Activated naive CD4-positive, alpha-beta T cell treated with Interleukin-2 at 50 U/mL for 16 hours (primary cell): Measurements from ENCODE around the gene DNHD1.

Source experiments
- DNase-seq: peaks from one replicate; pipeline ENCODE4 v3.0.0-alpha.2; 2020

Gene DNHD1

DNA sequence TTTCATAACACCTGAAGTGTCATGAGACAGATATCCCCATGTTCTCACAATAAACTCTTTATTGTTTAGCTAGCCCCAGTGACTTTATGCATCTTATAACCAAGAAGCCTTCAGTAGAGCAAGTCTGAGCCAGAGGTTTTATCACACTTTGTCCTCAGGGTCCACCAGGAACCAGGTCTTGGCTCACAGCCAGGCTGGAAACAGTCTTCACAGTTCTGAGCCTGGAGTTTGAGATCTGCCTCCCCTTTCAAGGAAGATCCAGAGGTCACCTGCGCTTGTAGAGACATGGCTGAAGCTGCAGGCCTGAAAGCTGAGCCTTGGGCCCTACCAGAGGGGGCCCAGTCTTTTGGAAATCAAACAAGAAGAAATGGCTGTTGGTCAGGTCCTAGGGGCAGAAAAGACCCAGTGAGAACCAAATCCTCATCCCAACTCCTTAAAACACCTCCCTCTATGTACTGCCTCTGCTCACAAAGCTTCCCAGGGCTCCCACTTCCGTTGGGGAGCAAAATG lies 102.9 kb downstream of the DNHD1 start:
- DNase-seq, result no peak

- no peak for DNase-seq
Observed at GRCh38 chr11:6601041-6601461, 104.0 kb downstream of the DNHD1 start.

- DNase-seq, result no peak
Observed at GRCh38 chr11:6602096-6602940, 105.2 kb downstream of the DNHD1 start.

DNA sequence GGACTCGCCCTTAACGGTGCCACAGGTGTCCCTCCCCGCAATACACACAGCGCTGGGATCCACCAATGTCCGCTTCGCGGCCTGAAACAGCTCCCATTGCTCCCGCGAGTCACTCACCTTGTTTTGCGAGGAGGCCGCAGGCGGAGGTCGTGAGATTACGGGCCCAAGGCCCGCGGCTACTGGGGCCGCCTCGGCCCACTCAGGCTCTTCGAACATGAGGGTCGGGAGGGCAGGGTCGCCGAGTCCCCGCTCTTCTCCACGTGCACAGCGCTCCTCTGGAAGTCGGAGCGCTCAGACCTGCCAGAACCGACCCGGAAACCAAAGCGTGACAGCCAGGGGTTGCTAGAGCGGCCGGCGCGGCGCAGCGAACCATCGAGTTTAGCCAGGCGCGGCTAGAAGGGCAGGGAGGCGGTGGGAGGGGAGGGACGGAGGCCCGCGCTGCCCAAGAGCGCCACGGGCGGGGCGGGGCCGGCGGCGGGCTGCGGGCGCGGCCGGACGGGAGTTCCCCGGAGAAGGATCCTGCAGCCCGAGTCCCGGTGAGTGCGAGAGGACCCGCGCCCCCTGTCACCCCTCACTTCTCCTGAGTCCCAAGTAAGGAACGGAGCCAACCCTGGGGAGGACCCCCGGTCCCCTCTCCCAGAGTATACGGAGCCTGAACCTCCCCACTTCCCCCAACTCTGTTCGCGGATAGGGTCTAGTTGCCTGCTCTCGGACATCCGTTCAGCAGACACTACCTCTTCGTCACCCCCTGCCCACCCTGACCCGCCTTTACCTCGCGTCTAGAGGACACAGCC lies 106.4 kb downstream of the DNHD1 start, which contains the start of the genes ILK and RRP8:
Gene ILK (plus strand): TSS at position 488 of the 794 bp plus-strand sequence. CDS start 498 bp downstream, outside the sequence.
Gene RRP8 (minus strand): TSS at position 330 of the 794 bp plus-strand sequence. CDS start 114 bp downstream, at position 216.
- peak; percentile 89 for DNase-seq

DNA sequence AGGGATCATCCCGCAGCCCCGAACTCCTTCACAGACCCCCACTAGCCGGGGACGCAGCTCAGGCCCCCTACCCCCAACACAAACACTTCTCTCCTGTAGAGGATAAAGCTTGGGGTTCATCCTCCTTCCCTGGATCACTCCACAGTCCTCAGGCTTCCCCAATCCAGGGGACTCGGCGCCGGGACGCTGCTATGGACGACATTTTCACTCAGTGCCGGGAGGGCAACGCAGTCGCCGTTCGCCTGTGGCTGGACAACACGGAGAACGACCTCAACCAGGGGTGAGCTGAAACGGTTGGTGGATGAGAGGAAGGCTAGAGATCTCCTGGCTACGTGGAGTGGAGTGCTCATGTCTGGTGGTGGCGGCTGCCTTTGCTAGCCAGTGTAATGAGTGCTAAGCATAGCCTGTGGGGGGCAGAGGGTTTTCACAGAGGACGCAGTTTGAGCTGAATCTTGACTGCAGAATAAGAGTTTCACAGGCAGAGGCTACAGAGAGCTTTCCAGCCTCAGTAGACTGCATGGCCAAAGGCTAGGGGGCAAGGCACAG lies 107.1 kb downstream of the DNHD1 start:
- peak; percentile 54 for DNase-seq

DNA sequence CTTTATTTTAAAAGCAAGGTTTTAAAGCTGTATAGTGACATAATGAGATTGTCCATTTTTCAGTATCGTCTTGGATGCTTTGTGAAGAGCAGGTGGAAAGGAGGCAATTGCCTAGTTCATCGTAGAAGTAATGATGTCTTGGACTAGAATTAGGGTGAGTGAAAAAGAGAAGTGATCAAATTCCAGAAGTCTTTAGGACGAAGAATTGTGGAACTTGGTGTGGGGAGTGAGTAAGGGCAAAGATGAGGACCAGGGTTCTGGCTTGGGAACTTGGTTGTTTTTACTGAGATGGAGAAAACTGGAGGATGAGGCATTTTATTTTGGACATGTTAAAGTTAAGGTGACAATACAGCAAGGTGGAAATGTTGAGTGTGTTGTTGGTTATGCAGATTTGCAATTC lies 107.7 kb downstream of the DNHD1 start:
- no peak for DNase-seq

GRCh38 chr11:6606471-6607189 lies 109.5 kb downstream of the DNHD1 start:
- DNase-seq, result peak; percentile 50

DNA sequence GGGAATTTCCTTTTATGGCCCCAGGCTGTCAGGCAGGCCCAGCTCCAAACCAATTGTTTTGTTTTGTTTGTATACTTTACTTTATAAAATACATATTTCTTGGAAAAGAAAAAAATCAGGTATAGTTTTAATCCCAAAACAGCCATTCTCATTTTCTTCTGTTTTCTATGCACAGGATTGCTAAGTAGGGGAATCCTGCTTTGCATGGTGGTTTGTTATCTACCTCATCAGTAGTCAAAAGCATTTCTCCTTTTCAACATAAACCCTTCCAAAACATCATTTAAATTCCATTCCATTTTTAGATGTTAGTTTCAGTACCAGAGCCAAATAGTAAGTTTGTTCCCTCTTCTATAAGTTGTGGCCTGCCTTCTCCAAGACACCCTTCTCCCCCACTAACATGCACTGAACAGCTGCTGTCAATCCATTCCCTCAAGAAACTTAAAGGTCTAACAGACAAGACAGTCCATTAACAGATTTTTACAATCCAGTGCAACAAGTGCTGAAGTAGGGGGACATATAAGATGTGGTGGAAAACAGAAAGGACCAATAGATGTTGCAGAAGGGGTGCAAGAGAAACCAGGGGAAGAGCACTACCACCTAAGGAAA lies 110.2 kb downstream of the DNHD1 start:
- DNase-seq, result peak; percentile 0

- DNase-seq, result peak; percentile 1
Observed at GRCh38 chr11:6608011-6608410, 110.9 kb downstream of the DNHD1 start.

DNA sequence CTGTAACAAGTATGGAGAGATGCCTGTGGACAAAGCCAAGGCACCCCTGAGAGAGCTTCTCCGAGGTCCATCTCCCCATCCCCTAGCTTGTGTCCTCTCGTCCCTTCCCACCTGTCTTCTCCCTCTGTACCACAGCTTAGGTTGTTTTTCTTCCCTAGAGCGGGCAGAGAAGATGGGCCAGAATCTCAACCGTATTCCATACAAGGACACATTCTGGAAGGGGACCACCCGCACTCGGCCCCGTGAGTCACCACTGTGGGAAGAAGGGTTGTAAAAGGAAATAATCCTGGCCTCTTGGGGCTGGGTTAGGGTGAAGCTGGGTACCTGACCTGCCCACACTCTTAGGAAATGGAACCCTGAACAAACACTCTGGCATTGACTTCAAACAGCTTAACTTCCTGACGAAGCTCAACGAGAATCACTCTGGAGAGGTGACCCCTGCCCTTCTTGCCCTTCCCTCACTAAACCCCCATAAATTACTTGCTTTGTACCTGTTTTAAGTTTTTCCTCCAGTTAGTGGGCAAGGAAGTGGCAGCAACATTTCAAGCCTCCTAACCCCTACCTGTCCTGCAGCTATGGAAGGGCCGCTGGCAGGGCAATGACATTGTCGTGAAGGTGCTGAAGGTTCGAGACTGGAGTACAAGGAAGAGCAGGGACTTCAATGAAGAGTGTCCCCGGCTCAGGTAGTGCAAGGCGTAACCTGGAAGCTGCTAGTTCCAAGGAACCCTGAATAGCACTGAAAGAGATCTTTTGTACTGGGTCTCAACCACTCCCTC lies 111.8 kb downstream of the DNHD1 start:
- peak; percentile 1 for DNase-seq

GRCh38 chr11:6609502-6610015 lies 112.5 kb downstream of the DNHD1 start:
- peak; percentile 0 for DNase-seq

DNA sequence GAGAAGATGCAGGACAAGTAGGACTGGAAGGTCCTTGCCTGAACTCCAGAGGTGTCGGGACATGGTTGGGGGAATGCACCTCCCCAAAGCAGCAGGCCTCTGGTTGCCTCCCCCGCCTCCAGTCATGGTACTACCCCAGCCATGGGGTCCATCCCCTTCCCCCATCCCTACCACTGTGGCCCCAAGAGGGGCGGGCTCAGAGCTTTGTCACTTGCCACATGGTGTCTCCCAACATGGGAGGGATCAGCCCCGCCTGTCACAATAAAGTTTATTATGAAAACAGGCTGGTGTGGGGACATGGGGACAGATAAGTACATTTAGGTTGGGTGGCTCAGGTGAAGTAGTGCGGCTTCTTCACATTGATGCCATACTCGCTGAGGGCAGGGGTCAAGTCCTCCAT lies 113.5 kb downstream of the DNHD1 start:
- DNase-seq, result peak; percentile 1

GRCh38 chr11:6611092-6611962 lies 114.2 kb downstream of the DNHD1 start:
- DNase-seq, result peak; percentile 24

GRCh38 chr11:6611963-6612212 lies 114.8 kb downstream of the DNHD1 start:
- no peak for DNase-seq

DNA sequence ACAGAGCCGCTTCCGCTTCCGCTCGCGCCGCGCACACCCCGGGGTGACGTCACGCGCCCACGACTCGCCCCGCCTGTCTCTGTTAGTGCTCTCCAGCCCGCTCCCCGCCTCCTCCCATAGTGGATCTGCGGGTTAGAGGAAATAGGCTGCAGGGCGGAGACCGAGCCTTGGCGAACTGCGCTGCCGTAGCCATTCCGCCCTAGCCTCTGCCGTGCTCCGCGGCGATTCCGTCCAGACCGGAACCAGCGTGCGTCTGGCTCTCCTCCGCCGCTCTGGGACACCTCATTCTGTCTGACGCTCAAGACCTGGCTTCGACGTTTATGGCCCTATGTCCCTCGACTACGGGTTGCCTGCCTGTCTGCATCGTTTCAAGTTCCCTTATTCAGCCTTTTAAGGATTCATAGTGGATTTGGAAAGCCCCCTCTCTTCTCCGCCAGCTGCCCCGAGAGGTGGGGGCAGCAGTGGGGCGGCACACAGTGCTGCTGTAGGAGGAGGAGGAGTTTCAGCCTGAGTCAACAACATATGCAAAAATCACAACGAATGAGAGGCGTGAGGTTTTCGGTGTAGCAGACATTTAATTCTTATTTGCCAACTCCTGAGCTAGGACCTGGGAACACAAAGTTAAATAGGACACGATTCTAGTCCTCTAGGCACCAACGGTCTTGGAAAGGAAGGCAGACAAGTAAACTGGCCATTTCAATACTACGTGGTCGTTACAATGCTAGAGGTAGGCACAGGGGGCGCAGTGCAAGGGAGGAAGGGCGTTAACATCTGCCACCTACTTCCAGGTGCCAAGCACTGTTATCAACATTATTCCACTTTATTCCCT lies 115.3 kb downstream of the DNHD1 start, which contains the start of gene TAF10:
Gene TAF10 (minus strand): TSS at position 4 of the 829 bp plus-strand sequence. CDS start 27 bp downstream, outside the sequence.
- DNase-seq, result peak; percentile 93

GRCh38 chr11:6613496-6613895 lies 116.4 kb downstream of the DNHD1 start:
- no peak for DNase-seq

- no peak for DNase-seq
Observed at GRCh38 chr11:6614446-6614845, 117.4 kb downstream of the DNHD1 start.

DNA sequence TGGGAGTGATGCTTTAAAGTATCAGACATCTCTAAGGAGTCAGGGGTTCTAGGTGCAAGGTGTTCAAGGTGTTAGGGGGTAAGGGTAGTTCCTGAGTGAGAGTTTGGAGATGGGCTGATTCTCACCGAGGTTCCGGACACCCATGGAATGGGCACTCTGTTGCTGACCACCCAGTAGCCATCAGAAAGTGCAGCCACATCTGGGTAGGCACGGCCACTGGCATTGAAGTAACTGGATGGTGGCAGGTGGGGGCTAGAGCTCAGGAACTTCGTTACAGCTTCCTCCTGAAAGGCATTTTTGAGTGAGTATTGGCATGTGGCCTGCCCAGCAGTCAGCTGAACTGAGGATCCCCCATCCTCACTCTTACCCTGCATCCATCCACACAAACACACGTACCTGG lies 118.0 kb downstream of the DNHD1 start:
- no peak for DNase-seq
